Measurements from ENCODE around the gene DENND1B.
"Not testable (repeated sequence)": the region's sequence is repeated elsewhere in the genome, so short reads cannot be mapped to it uniquely, and the experiment has no call there.

DENND1B gene

GRCh38 chr1:197553281-197553680, 222.0 kb downstream of the DENND1B start:
- DNase-seq (ENCODE audit: low spot score) = no peak

- DNase-seq (ENCODE audit: low spot score) = no peak
Observed at GRCh38 chr1:197546989-197547388, 228.3 kb downstream of the DENND1B start.

GRCh38 chr1:197544553-197544952, 230.7 kb downstream of the DENND1B start:
- DNase-seq (ENCODE audit: low spot score) = no peak

- DNase-seq (ENCODE audit: low spot score) = no peak
Observed at GRCh38 chr1:197544130-197544529, 231.2 kb downstream of the DENND1B start.

GRCh38 chr1:197541411-197541810, 233.9 kb downstream of the DENND1B start:
- DNase-seq (ENCODE audit: low spot score) = no peak

- DNase-seq (ENCODE audit: low spot score) = peak; percentile 31
Observed at GRCh38 chr1:197526736-197527371, 248.4 kb downstream of the DENND1B start.

GRCh38 chr1:197521118-197521739, 254.1 kb downstream of the DENND1B start:
- DNase-seq (ENCODE audit: low spot score) = peak; percentile 14

- DNase-seq (ENCODE audit: low spot score) = no peak
Observed at GRCh38 chr1:197519741-197520334, 255.4 kb downstream of the DENND1B start.

- DNase-seq (ENCODE audit: low spot score) = no peak
Observed at GRCh38 chr1:197515421-197515820, 259.9 kb downstream of the DENND1B start.

- no peak for DNase-seq (ENCODE audit: low spot score)
Observed at GRCh38 chr1:197510691-197511378, 264.4 kb downstream of the DENND1B start.

- no peak for DNase-seq (ENCODE audit: low spot score)
Observed at GRCh38 chr1:197496722-197497121, 278.6 kb downstream of the DENND1B start.

GRCh38 chr1:197491505-197491904, 283.8 kb downstream of the DENND1B start:
- DNase-seq (ENCODE audit: low spot score) = not testable (repeated sequence)

GRCh38 chr1:197486946-197487345, 288.3 kb downstream of the DENND1B start:
- no peak for DNase-seq (ENCODE audit: low spot score)

GRCh38 chr1:197485790-197486189, 289.5 kb downstream of the DENND1B start:
- DNase-seq (ENCODE audit: low spot score) = no peak

- DNase-seq (ENCODE audit: low spot score) = peak; percentile 7
Observed at GRCh38 chr1:197481101-197481500, 294.2 kb downstream of the DENND1B start.

- no peak for DNase-seq (ENCODE audit: low spot score)
Observed at GRCh38 chr1:197480446-197480845, 294.8 kb downstream of the DENND1B start.

- DNase-seq (ENCODE audit: low spot score) = no peak
Observed at GRCh38 chr1:197472141-197472540, 303.1 kb downstream of the DENND1B start.

- DNase-seq (ENCODE audit: low spot score) = no peak
Observed at GRCh38 chr1:197471248-197471985, 303.9 kb downstream of the DENND1B start.

GRCh38 chr1:197470330-197470729, 304.9 kb downstream of the DENND1B start:
- DNase-seq (ENCODE audit: low spot score) = no peak

GRCh38 chr1:197469620-197470210, 305.6 kb downstream of the DENND1B start:
- DNase-seq (ENCODE audit: low spot score) = no peak

GRCh38 chr1:197468543-197469175, 306.6 kb downstream of the DENND1B start:
- no peak for DNase-seq (ENCODE audit: low spot score)

Measured in CD4-positive, alpha-beta T cell treated with Interleukin-6 at 100 ng/mL for 8 hours (primary cell).